HCT116 (cell line): ENCODE results near the gene TMEM9. TPM values are rescaled to one million over a fixed set of nuclear protein-coding genes. Genes with fewer than 3 reads are reported as not detected.

Experiments used
- ATAC-seq: fragments of 200-7000 bp; cut with Tn5 transposase; 2 replicates; pipeline ENCODE4 v1.9.1; 2020; ENCODE audit warnings: mild to moderate bottlenecking, moderate library complexity
- BruUV-seq: library from RNA; stranded (reverse); fragments of 400-500 nt; replicated peaks from 2 replicates; lab custom pipeline; 2021; lab: Mats Ljungman, UMichigan
- CTCF ChIA-PET: fragments of 300-600 bp; sonication (Branson Sonifier 250); formaldehyde crosslinking; loops from one replicate; lab custom pipeline; 2021; ENCODE audit warnings: antibody characterized with exemption; lab: Charles Lee
- POLR2A ChIA-PET: fragments of 300-600, 350-600 bp; sonication (Branson Sonifier 250); formaldehyde crosslinking; loops from one replicate; lab custom pipeline; 2021; ENCODE audit warnings: antibody characterized with exemption; lab: Charles Lee
- RAD21 ChIA-PET, 2 experiments: fragments of 300-600 bp; sonication (Branson Sonifier 250); formaldehyde crosslinking; loops; one replicate each; lab custom pipeline; 2023; ENCODE audit warnings: low total read pairs in 2 of 2; ENCODE audit not compliant: uncharacterized antibody in 2 of 2, unreplicated experiment in 2 of 2, low non-redundant PET in 1 of 2; lab: Charles Lee
- DNase-seq: peaks from one replicate; pipeline ENCODE4 v3.0.0-alpha.2; 2010; ENCODE audit warnings: low read depth, low spot score
- H2AFZ ChIP-seq: fragments of 200-600 bp; shearing (Covaris generic), sonication (generic); 2 replicates; pipeline ENCODE4 v1.6.1; 2017; ENCODE audit warnings: low read depth, mixed run types, mixed read lengths, antibody characterized with exemption, low read length; ENCODE audit not compliant: poor library complexity, severe bottlenecking
- H3K27ac ChIP-seq: 2 replicates; pipeline ENCODE4 v1.5.1; 2012; ENCODE audit warnings: low read depth, low read length
- H3K27me3 ChIP-seq: fragments of 200-600 bp; sonication (generic); 2 replicates; pipeline ENCODE4 v1.6.1; 2016; ENCODE audit warnings: mixed run types, low read length, mixed read lengths; ENCODE audit not compliant: insufficient read depth
- H3K36me3 ChIP-seq, 2 experiments: fragments of 200-500 bp in 1 of 2; fragments of 200-600 bp in 1 of 2; sonication (Bioruptor generic) in 1 of 2; sonication (generic) in 1 of 2; 2 replicates each; pipeline versions ENCODE4 v1.5.1 to v1.6.1; 2014 to 2016; ENCODE audit warnings: low read length in 2 of 2, inconsistent platforms in 1 of 2, mixed read lengths in 1 of 2, mixed run types in 1 of 2; ENCODE audit not compliant: insufficient read depth in 2 of 2, control insufficient read depth in 1 of 2
- H3K4me1 ChIP-seq, 2 experiments: fragments of 200-600 bp in 1 of 2; sonication (generic) in 1 of 2; 2 replicates each; pipeline versions ENCODE4 v1.5.1 to v1.6.1; 2012 to 2017; ENCODE audit warnings: low read length in 2 of 2, inconsistent platforms in 1 of 2, mild to moderate bottlenecking in 1 of 2, mixed read lengths in 1 of 2, mixed run types in 1 of 2, moderate library complexity in 1 of 2; ENCODE audit not compliant: insufficient read depth in 2 of 2, control insufficient read depth in 1 of 2
- H3K4me2 ChIP-seq: fragments of 200-600 bp; sonication (generic); 2 replicates; pipeline ENCODE4 v1.6.1; 2017; ENCODE audit warnings: mixed run types, low read length, mixed read lengths
- H3K4me3 ChIP-seq, 2 experiments: fragments of 200-600 bp in 1 of 2; sonication (generic) in 1 of 2; replicated peaks in 1 of 2; 2 replicates each; pipeline ENCODE4 v1.5.1; 2011 to 2016; ENCODE audit warnings: low read length in 2 of 2, control low read depth in 1 of 2, low read depth in 1 of 2, mild to moderate bottlenecking in 1 of 2, mixed read lengths in 1 of 2, mixed run types in 1 of 2
- H3K79me2 ChIP-seq: fragments of 200-600 bp; sonication (generic); 2 replicates; pipeline ENCODE4 v1.6.1; 2017; ENCODE audit warnings: mild to moderate bottlenecking, mixed run types, low read length, moderate library complexity, mixed read lengths; ENCODE audit not compliant: insufficient read depth
- H3K9ac ChIP-seq: fragments of 200-600 bp; sonication (generic); 2 replicates; pipeline ENCODE4 v1.6.1; 2016; ENCODE audit warnings: low read length, mixed read lengths
- H3K9me2 ChIP-seq: fragments of 200-600 bp; sonication (generic), shearing (Covaris generic); 2 replicates; pipeline ENCODE4 v1.6.1; 2017; ENCODE audit warnings: mixed run types, mild to moderate bottlenecking, moderate library complexity; ENCODE audit not compliant: insufficient read depth
- H3K9me3 ChIP-seq, 2 experiments: fragments of 200-500 bp in 1 of 2; fragments of 200-600 bp in 1 of 2; sonication (Bioruptor generic) in 1 of 2; sonication (generic) in 1 of 2; 2 replicates each; pipeline ENCODE4 v1.6.1; 2014 to 2017; ENCODE audit warnings: low read length in 2 of 2, mixed read lengths in 2 of 2, inconsistent platforms in 1 of 2, low read depth in 1 of 2, mild to moderate bottlenecking in 1 of 2, mixed run types in 1 of 2, moderate library complexity in 1 of 2; ENCODE audit not compliant: control insufficient read depth in 1 of 2, insufficient read depth in 1 of 2
- H4K20me1 ChIP-seq: fragments of 200-600 bp; sonication (generic), shearing (Covaris generic); 2 replicates; pipeline ENCODE4 v1.6.1; 2017; ENCODE audit warnings: mixed run types, mild to moderate bottlenecking, moderate library complexity; ENCODE audit not compliant: insufficient read depth
- CBX3 ChIP-seq: IDR thresholded peaks from 2 replicates; pipeline ENCODE4 v1.6.1; 2012; ENCODE audit warnings: low read depth
- ELF1 ChIP-seq: IDR thresholded peaks from 2 replicates; pipeline ENCODE4 v1.6.1; 2012; ENCODE audit warnings: low read depth, borderline replicate concordance
- EZH2 ChIP-seq: fragments of 200-600 bp; sonication (generic); IDR thresholded peaks from 2 replicates; pipeline ENCODE4 v1.6.1; 2017; ENCODE audit warnings: antibody characterized with exemption, mixed run types
- EZH2phosphoT487 ChIP-seq: fragments of 200-600 bp; IDR thresholded peaks from 2 replicates; pipeline ENCODE4 v1.6.1; 2018; ENCODE audit warnings: antibody characterized with exemption, borderline replicate concordance
- JUND ChIP-seq: IDR thresholded peaks from 2 replicates; pipeline ENCODE4 v1.6.1; 2012
- POLR2AphosphoS5 ChIP-seq: IDR thresholded peaks from 2 replicates; pipeline ENCODE4 v1.6.1; 2011; ENCODE audit warnings: mild to moderate bottlenecking, low read depth, low read length, moderate library complexity
- SP1 ChIP-seq: IDR thresholded peaks from 2 replicates; pipeline ENCODE4 v1.6.1; 2012; ENCODE audit warnings: low read depth
- TCF7L2 ChIP-seq: IDR thresholded peaks from 2 replicates; pipeline ENCODE4 v1.7.0; 2011; ENCODE audit warnings: borderline replicate concordance, inconsistent platforms; ENCODE audit not compliant: insufficient read depth, insufficient read length; ENCODE audit errors: extremely low read depth
- ZFX ChIP-seq: fragments of 450-650 bp; IDR thresholded peaks from 2 replicates; pipeline ENCODE4 v1.6.1; 2017
- intact Hi-C: fragments of 100-400 bp; cut with micrococcal nuclease; formaldehyde crosslinking; loops from 2 replicates; pipeline ENCODE4 v1.10.0; 2022
- total RNA-seq: library from RNA; stranded (reverse); gene quantifications from one replicate; pipeline ENCODE4 v1.2.1, GENCODE V29; 2021; ENCODE audit not compliant: unreplicated experiment
- TF ChIP-seq, protein P1 (sequence below): IDR thresholded peaks from 2 replicates; pipeline ENCODE4 v1.6.1; 2011; ENCODE audit warnings: mild to moderate bottlenecking, low read length, moderate library complexity; ENCODE audit not compliant: insufficient replicate concordance; ENCODE audit errors: extremely low read depth
- TF ChIP-seq, protein P2 (sequence below): IDR thresholded peaks from 2 replicates; pipeline ENCODE4 v1.6.1; 2012
- TF ChIP-seq, protein P3 (sequence below): IDR thresholded peaks from 2 replicates; pipeline ENCODE4 v1.6.1; 2012

The TMEM9 gene
- total RNA-seq, 1 experiment from 2014 or later = 66.3 TPM

DNA sequence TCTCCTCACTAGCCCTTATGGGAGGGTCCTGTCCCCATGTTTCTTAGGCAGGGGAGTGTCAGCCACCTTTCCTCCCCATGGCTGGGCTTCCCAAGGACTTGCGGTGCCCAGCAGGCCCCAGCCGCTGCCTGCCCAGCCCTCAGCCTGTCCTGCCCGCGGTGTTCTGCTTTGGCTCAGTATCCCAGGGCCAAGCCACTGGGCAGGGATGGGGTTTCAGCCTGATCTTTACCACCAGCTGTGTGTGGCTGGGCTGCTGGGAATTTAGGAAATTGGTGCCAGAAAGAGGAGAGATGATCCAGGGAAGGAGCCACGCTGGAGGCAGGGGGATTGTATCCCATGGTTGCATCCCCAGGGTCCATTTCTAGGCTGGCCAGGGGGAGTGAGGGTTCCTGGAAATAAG lies 29.5 kb upstream of the TMEM9 start (continued):
- TF ChIP-seq TCF7L2 = no peak
- TF ChIP-seq, protein P1, sequence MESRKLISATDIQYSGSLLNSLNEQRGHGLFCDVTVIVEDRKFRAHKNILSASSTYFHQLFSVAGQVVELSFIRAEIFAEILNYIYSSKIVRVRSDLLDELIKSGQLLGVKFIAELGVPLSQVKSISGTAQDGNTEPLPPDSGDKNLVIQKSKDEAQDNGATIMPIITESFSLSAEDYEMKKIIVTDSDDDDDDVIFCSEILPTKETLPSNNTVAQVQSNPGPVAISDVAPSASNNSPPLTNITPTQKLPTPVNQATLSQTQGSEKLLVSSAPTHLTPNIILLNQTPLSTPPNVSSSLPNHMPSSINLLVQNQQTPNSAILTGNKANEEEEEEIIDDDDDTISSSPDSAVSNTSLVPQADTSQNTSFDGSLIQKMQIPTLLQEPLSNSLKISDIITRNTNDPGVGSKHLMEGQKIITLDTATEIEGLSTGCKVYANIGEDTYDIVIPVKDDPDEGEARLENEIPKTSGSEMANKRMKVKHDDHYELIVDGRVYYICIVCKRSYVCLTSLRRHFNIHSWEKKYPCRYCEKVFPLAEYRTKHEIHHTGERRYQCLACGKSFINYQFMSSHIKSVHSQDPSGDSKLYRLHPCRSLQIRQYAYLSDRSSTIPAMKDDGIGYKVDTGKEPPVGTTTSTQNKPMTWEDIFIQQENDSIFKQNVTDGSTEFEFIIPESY = no peak
- TF ChIP-seq EZH2phosphoT487 = no peak
- TF ChIP-seq SP1 = no peak
- TF ChIP-seq, protein P2, sequence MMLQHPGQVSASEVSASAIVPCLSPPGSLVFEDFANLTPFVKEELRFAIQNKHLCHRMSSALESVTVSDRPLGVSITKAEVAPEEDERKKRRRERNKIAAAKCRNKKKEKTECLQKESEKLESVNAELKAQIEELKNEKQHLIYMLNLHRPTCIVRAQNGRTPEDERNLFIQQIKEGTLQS = no peak
- TF ChIP-seq JUND = no peak
- TF ChIP-seq POLR2AphosphoS5 = no peak
- no peak for TF ChIP-seq EZH2
- TF ChIP-seq, protein P3, sequence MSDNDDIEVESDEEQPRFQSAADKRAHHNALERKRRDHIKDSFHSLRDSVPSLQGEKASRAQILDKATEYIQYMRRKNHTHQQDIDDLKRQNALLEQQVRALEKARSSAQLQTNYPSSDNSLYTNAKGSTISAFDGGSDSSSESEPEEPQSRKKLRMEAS = no peak

DNA sequence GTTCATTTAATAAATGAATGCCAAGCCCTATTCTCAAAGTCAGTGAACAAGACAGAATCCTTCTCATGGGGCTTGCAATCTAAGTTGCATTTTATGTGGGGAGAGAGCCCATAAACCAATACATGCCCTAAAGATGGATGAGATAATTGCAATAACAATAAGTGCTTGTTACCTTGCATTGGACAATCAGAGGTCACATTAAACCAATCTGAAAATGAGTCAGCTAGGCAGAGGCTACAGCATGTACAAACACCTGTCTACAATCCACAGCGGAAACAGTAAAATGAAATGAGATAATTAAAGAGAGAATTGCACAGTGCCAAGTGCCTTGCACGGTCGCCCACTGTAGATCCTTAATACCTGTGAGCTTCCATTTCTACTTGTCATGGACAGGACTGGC lies 28.9 kb upstream of the TMEM9 start:
- Histone ChIP-seq H3K4me2 (no peak overlapping the region), H3K27ac (no peak overlapping the region), H3K4me1 (peaks cover 4 to 10% of the 10 kb centered on the region in 2 experiments; a peak in 3 of 4 replicates), H3K9ac (no peak overlapping the region), H3K36me3 (no peaks in the 10 kb centered on the region), H2AFZ (no peak overlapping the region), H3K27me3 (peaks cover 10% of the 10 kb centered on the region; the same call in 1 of the 2 replicates), H3K79me2 (no peaks in the 10 kb centered on the region), H3K9me2 (no peaks in the 10 kb centered on the region), H3K9me3 (no peaks in the 10 kb centered on the region), H3K4me3 (no peak overlapping the region), H4K20me1 (no peaks in the 10 kb centered on the region)
- DNase-seq (no peak), ATAC-seq (no peak)
- no peak for TF ChIP-seq ZFX
- TF ChIP-seq EZH2 = no peak
- no peak for TF ChIP-seq CBX3
- no peak for TF ChIP-seq ELF1
- ChIA-PET POLR2A (no interaction called here), CTCF (no interaction called here), RAD21 (no interaction called here)
- no TSS peak for BruUV-seq
- intact Hi-C loops = no loop called here
